ENCODE data around the gene STK32A.

STK32A gene

GRCh38 chr5:147287110-147287509, 52.3 kb downstream of the STK32A start:
- H3K4me2 ChIP-seq (ENCODE audit: low read depth, low read length, poor library complexity, severe bottlenecking) = no peak overlapping the region
- no peak overlapping the region for H3K4me3 ChIP-seq (ENCODE audit: low read length, poor library complexity, severe bottlenecking)
- TF ChIP-seq EZH2phosphoT487 (IDR thresholded peaks at IDR 0.05; ENCODE audit: borderline replicate concordance) = no peak
- TF ChIP-seq CTCF (conservative IDR thresholded peaks at IDR 0.05; ENCODE audit: low read length) = no peak
- no peaks in the 10 kb centered on the region for H3K79me2 ChIP-seq (ENCODE audit: insufficient read depth, low read length)
- H3K27me3 ChIP-seq (ENCODE audit: insufficient read depth, low read length, poor library complexity, severe bottlenecking) = no peaks in the 10 kb centered on the region
- H3K9ac ChIP-seq (ENCODE audit: low read depth, low read length, poor library complexity, severe bottlenecking) = no peak overlapping the region
- H4K20me1 ChIP-seq (ENCODE audit: insufficient read depth, low read length, poor library complexity, severe bottlenecking) = no peaks in the 10 kb centered on the region
- H3K36me3 ChIP-seq (ENCODE audit: insufficient read depth, low read length) = no peaks in the 10 kb centered on the region
- H2AFZ ChIP-seq (ENCODE audit: low read length) = no peak overlapping the region
- no peaks in the 10 kb centered on the region for H3F3A ChIP-seq (ENCODE audit: low read depth)
- H3K9me3 ChIP-seq (ENCODE audit: insufficient read depth, low read depth, low read length) = no peaks in the 10 kb centered on the region
- no peaks in the 10 kb centered on the region for H3K9me2 ChIP-seq (replicated peaks; ENCODE audit: low read depth, low read length)
- H3K4me1 ChIP-seq (ENCODE audit: insufficient read depth, low read length, poor library complexity, severe bottlenecking) = no peaks in the 10 kb centered on the region

GRCh38 chr5:147290261-147290660, 55.4 kb downstream of the STK32A start:
- H4K20me1 ChIP-seq (ENCODE audit: insufficient read depth, low read length, poor library complexity, severe bottlenecking) = no peaks in the 10 kb centered on the region
- H3K27me3 ChIP-seq (ENCODE audit: insufficient read depth, low read length, poor library complexity, severe bottlenecking) = no peaks in the 10 kb centered on the region
- H2AFZ ChIP-seq (ENCODE audit: low read length) = no peak overlapping the region
- no peak for TF ChIP-seq EZH2phosphoT487 (IDR thresholded peaks at IDR 0.05; ENCODE audit: borderline replicate concordance)
- TF ChIP-seq CTCF (conservative IDR thresholded peaks at IDR 0.05; ENCODE audit: low read length) = no peak
- H3K9me2 ChIP-seq (replicated peaks; ENCODE audit: low read depth, low read length) = no peaks in the 10 kb centered on the region
- H3K36me3 ChIP-seq (ENCODE audit: insufficient read depth, low read length) = no peaks in the 10 kb centered on the region
- no peak overlapping the region for H3K4me2 ChIP-seq (ENCODE audit: low read depth, low read length, poor library complexity, severe bottlenecking)
- H3K79me2 ChIP-seq (ENCODE audit: insufficient read depth, low read length) = no peaks in the 10 kb centered on the region
- no peak overlapping the region for H3K9ac ChIP-seq (ENCODE audit: low read depth, low read length, poor library complexity, severe bottlenecking)
- H3K4me3 ChIP-seq (ENCODE audit: low read length, poor library complexity, severe bottlenecking) = no peak overlapping the region
- no peaks in the 10 kb centered on the region for H3K4me1 ChIP-seq (ENCODE audit: insufficient read depth, low read length, poor library complexity, severe bottlenecking)
- H3F3A ChIP-seq (ENCODE audit: low read depth) = no peaks in the 10 kb centered on the region
- H3K9me3 ChIP-seq (ENCODE audit: insufficient read depth, low read depth, low read length) = no peaks in the 10 kb centered on the region

GRCh38 chr5:147303251-147303650, 68.4 kb downstream of the STK32A start:
- H3F3A ChIP-seq (ENCODE audit: low read depth) = no peaks in the 10 kb centered on the region
- H3K27me3 ChIP-seq (ENCODE audit: insufficient read depth, low read length, poor library complexity, severe bottlenecking) = no peaks in the 10 kb centered on the region
- H3K4me3 ChIP-seq (ENCODE audit: low read length, poor library complexity, severe bottlenecking) = no peak overlapping the region
- no peak for TF ChIP-seq CTCF (conservative IDR thresholded peaks at IDR 0.05; ENCODE audit: low read length)
- no peaks in the 10 kb centered on the region for H4K20me1 ChIP-seq (ENCODE audit: insufficient read depth, low read length, poor library complexity, severe bottlenecking)
- H3K4me1 ChIP-seq (ENCODE audit: insufficient read depth, low read length, poor library complexity, severe bottlenecking) = no peaks in the 10 kb centered on the region
- H2AFZ ChIP-seq (ENCODE audit: low read length) = no peak overlapping the region
- H3K9me3 ChIP-seq (ENCODE audit: insufficient read depth, low read depth, low read length) = no peaks in the 10 kb centered on the region
- H3K79me2 ChIP-seq (ENCODE audit: insufficient read depth, low read length) = no peaks in the 10 kb centered on the region
- H3K36me3 ChIP-seq (ENCODE audit: insufficient read depth, low read length) = no peaks in the 10 kb centered on the region
- no peak overlapping the region for H3K9ac ChIP-seq (ENCODE audit: low read depth, low read length, poor library complexity, severe bottlenecking)
- no peak overlapping the region for H3K4me2 ChIP-seq (ENCODE audit: low read depth, low read length, poor library complexity, severe bottlenecking)
- no peaks in the 10 kb centered on the region for H3K9me2 ChIP-seq (replicated peaks; ENCODE audit: low read depth, low read length)

Data from Loucy (cell line).